Measurements from ENCODE around the gene PDHB. TPM values are rescaled to one million over a fixed set of nuclear protein-coding genes. Genes with fewer than 3 reads are reported as not detected.

Gene PDHB
- total and polyA plus RNA-seq, 2 of the 13 experiments (the other 11 are each of a cell fraction or from before 2014, with no cell fraction given) = 108 to 153 TPM

GRCh38 chr3:58474967-58475578 lies 41.4 kb upstream of the PDHB start (continued):
- TF ChIP-seq DRAP1 (CRISPR knock-in tag; IDR thresholded peaks at IDR 0.05) = no peak
- TF ChIP-seq IRF9 (CRISPR knock-in tag; IDR thresholded peaks at IDR 0.05; ENCODE audit: borderline replicate concordance) = no peak
- TF ChIP-seq ZHX1 (CRISPR knock-in tag; IDR thresholded peaks at IDR 0.05; ENCODE audit: low read depth) = no peak
- TF ChIP-seq MEF2D (CRISPR knock-in tag; IDR thresholded peaks at IDR 0.05) = peak; percentile 67
- no peak for TF ChIP-seq SCMH1 (CRISPR knock-in tag; IDR thresholded peaks at IDR 0.05; ENCODE audit: borderline replicate concordance)
- TF ChIP-seq FOXA3 (CRISPR knock-in tag; IDR thresholded peaks at IDR 0.05) = peak; percentile 64
- TF ChIP-seq CREB1 (IDR thresholded peaks at IDR 0.05) = no peak
- TF ChIP-seq CREB1 (CRISPR knock-in tag; IDR thresholded peaks at IDR 0.05) = peak; percentile 24; the same call in 1 of the 2 replicates
- peak; percentile 87 for TF ChIP-seq NCOR1 (IDR thresholded peaks at IDR 0.05; ENCODE audit: borderline replicate concordance, low read length)
- no peak for TF ChIP-seq SRY (CRISPR knock-in tag; IDR thresholded peaks at IDR 0.05)
- no peak for TF ChIP-seq HOXA9 (CRISPR knock-in tag; IDR thresholded peaks at IDR 0.05; ENCODE audit: borderline replicate concordance)
- no peak for TF ChIP-seq SP140L (CRISPR knock-in tag; IDR thresholded peaks at IDR 0.05; ENCODE audit: borderline replicate concordance)
- peak; percentile 95 for TF ChIP-seq RXRB (CRISPR knock-in tag; IDR thresholded peaks at IDR 0.05; ENCODE audit: borderline replicate concordance)
- TF ChIP-seq ZFX (CRISPR knock-in tag; IDR thresholded peaks at IDR 0.05; ENCODE audit: low read depth) = no peak
- no peak for TF ChIP-seq ZNF33B (CRISPR knock-in tag; IDR thresholded peaks at IDR 0.05)
- TF ChIP-seq FOXM1 (CRISPR knock-in tag; IDR thresholded peaks at IDR 0.05) = no peak
- TF ChIP-seq RARA (CRISPR knock-in tag; IDR thresholded peaks at IDR 0.05) = peak; percentile 96
- no peak for TF ChIP-seq ZNF577 (CRISPR knock-in tag; IDR thresholded peaks at IDR 0.05; ENCODE audit: borderline replicate concordance, low read depth)
- peak; percentile 23; the same call in 1 of the 2 replicates for TF ChIP-seq THAP11 (CRISPR knock-in tag; IDR thresholded peaks at IDR 0.05)
- peak; percentile 88 for TF ChIP-seq NR2F6 (IDR thresholded peaks at IDR 0.05)
- TF ChIP-seq NR2F6 (CRISPR knock-in tag; IDR thresholded peaks at IDR 0.05) = peak; percentile 90
- TF ChIP-seq YEATS4 (CRISPR knock-in tag; IDR thresholded peaks at IDR 0.05; ENCODE audit: borderline replicate concordance) = peak; percentile 7; the same call in 1 of the 2 replicates
- no peak for TF ChIP-seq ZNF513 (CRISPR knock-in tag; conservative IDR thresholded peaks at IDR 0.05)
- peak; percentile 89 for TF ChIP-seq PPARG (CRISPR knock-in tag; conservative IDR thresholded peaks at IDR 0.05)
- TF ChIP-seq HNF4A (CRISPR knock-in tag; IDR thresholded peaks at IDR 0.05) = peak; percentile 95
- no peak for TF ChIP-seq CHD2 (IDR thresholded peaks at IDR 0.05; ENCODE audit: low read depth, low read length)
- TF ChIP-seq DNMT1 (CRISPR knock-in tag; IDR thresholded peaks at IDR 0.05) = no peak
- peak; percentile 37; the same call in 1 of the 2 replicates for TF ChIP-seq CREM (IDR thresholded peaks at IDR 0.05)
- no peak for TF ChIP-seq CREM (CRISPR knock-in tag; IDR thresholded peaks at IDR 0.05)

All from HepG2 (cell line).